Spleen (tissue), 11 donors: ENCODE results near the gene MARK3. TPM values are rescaled to one million over a fixed set of nuclear protein-coding genes. Genes with fewer than 3 reads are reported as not detected.

Experiments used
- DNase-seq: peaks from one replicate; pipeline ENCODE4 v3.0.0-alpha.2; 2020
- H3K27ac ChIP-seq, 8 donors: fragments of 200-600 bp; sonication (generic) in 7 of 8; 1 replicate in 4 of 8; 2 replicates in 4 of 8; pipeline versions ENCODE4 v1.5.0 to v1.8.0; 2016 to 2021; ENCODE audit warnings: inconsistent platforms in 4 of 8, mild to moderate bottlenecking in 4 of 8, moderate library complexity in 1 of 8
- H3K27me3 ChIP-seq, 7 donors: fragments of 200-600 bp; sonication (generic) in 6 of 7; replicated peaks in 1 of 7; 1 replicate in 4 of 7; 2 replicates in 3 of 7; pipeline versions ENCODE4 v1.5.0 to v1.8.0; 2016 to 2021; ENCODE audit warnings: inconsistent platforms in 3 of 7, mild to moderate bottlenecking in 1 of 7
- H3K36me3 ChIP-seq, 6 donors: fragments of 200-600 bp; sonication (generic) in 5 of 6; 1 replicate in 4 of 6; 2 replicates in 2 of 6; pipeline versions ENCODE4 v1.5.0 to v1.8.0; 2016 to 2021; ENCODE audit warnings: inconsistent platforms in 2 of 6
- H3K4me1 ChIP-seq, 6 donors: fragments of 200-600 bp; sonication (generic) in 5 of 6; 1 replicate in 3 of 6; 2 replicates in 3 of 6; pipeline versions ENCODE4 v1.5.0 to v1.8.0; 2016 to 2021; ENCODE audit warnings: inconsistent platforms in 3 of 6
- H3K4me3 ChIP-seq, 8 donors: fragments of 200-600 bp; sonication (generic) in 7 of 8; 1 replicate in 4 of 8; 2 replicates in 4 of 8; pipeline versions ENCODE4 v1.5.0 to v1.8.0; 2016 to 2021; ENCODE audit warnings: inconsistent platforms in 4 of 8, mild to moderate bottlenecking in 4 of 8, moderate library complexity in 2 of 8
- H3K9me3 ChIP-seq, 8 donors: fragments of 200-600 bp; sonication (generic) in 7 of 8; 1 replicate in 4 of 8; 2 replicates in 4 of 8; pipeline versions ENCODE4 v1.5.0 to v1.8.0; 2016 to 2021; ENCODE audit warnings: inconsistent platforms in 4 of 8
- POLR2A ChIP-seq, 3 donors: fragments of 450-650 bp; IDR thresholded peaks; one replicate each; pipeline ENCODE4 v1.5.1; 2017; ENCODE audit warnings: antibody characterized with exemption in 3 of 3, mild to moderate bottlenecking in 1 of 3
- POLR2AphosphoS5 ChIP-seq, 3 donors: sonication (generic); formaldehyde crosslinking; IDR thresholded peaks; one replicate each; pipeline ENCODE4 v1.5.1; 2017; ENCODE audit warnings: antibody characterized with exemption in 3 of 3
- WGBS, 5 donors: extraction: QIAGEN DNeasy Blood & Tissue Kit in 3 of 5; methylation state at CpG; one replicate each; pipeline versions ENCODE4 v1.1.5 to v1.1.7; 2013 to 2018; 5-methylcytosine and 5-hydroxymethylcytosine counted together
- intact Hi-C: fragments of 100-400 bp; cut with DNase I; formaldehyde crosslinking; loops from one replicate; pipeline ENCODE4 v1.15.0; 2023; ENCODE audit warnings: low total_unique reads
- polyA plus RNA-seq, 3 donors: library from polyadenylated mRNA; stranded (reverse); fragments of 200-250 nt; gene quantifications; one replicate each; pipeline ENCODE4 v1.2.1, GENCODE V29; 2013
- total RNA-seq, 7 donors: library from RNA; depleted of rRNA in 3 of 7; stranded (reverse); fragments of >200 nt in 3 of 7; fragmentation: NEBNext Ultra II Directional in 4 of 7; extraction: Animal tissue kit (Norgen Biotek cat#: 25700) in 4 of 7; gene quantifications; one replicate each; pipeline versions ENCODE4 v1.1.0 to v1.2.1, GENCODE V29; 2016 to 2021
- TF ChIP-seq, protein P1 (sequence below), 11 experiments: fragments of 200-600 bp in 7 of 11; fragments of 450-650 bp in 4 of 11; sonication (generic) in 4 of 11; IDR thresholded peaks in 8 of 11; conservative IDR thresholded peaks in 3 of 11; 1 replicate in 7 of 11; 2 replicates in 4 of 11; pipeline versions ENCODE4 v1.4.0 to v1.8.0; 2016 to 2021; ENCODE audit warnings: antibody characterized with exemption in 11 of 11, inconsistent platforms in 4 of 11, mild to moderate bottlenecking in 1 of 11
- donor health status: healthy with polysubstance abuse.
- donor health status: DM: no; HTN: no; CAD: no; lungs with moderate emphysema.
- donor health status: DM: no; HTN: no; CAD: no.
- donor health status: Bipolar disorder and iron deficiency.
- donor health status: healthy.
- donor health status: DM: no; HTN: no; CAD: no.
- donor health status: DM: yes; HTN: yes; CAD: no.

The MARK3 gene
- total and polyA plus RNA-seq, 10 donors: 40.4 to 144 (median 106) TPM

DNA sequence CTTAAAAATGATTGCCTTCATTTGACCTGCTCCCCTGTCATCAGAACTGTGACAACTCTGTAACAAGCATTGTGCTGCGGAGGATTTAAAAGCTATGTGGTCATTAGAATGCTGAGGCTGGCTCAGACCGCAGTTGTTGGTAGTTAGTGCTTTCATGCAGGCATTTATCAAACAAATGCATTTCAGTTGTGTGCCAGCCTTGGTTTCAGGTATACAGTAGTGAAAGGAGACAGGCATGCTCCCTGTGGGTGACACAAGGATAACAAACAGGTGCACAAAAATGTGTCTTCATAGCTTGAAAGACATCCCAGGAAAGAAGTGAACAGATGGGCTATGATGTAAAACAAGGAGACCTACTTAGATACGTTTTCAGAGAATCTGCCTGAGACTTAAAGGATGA lies 60.6 kb downstream of the MARK3 start:
- 81 to 90% (median 85%) methylated on average over 3 of the region's 3 CpGs for WGBS, 5 donors
- TF ChIP-seq, protein P1, sequence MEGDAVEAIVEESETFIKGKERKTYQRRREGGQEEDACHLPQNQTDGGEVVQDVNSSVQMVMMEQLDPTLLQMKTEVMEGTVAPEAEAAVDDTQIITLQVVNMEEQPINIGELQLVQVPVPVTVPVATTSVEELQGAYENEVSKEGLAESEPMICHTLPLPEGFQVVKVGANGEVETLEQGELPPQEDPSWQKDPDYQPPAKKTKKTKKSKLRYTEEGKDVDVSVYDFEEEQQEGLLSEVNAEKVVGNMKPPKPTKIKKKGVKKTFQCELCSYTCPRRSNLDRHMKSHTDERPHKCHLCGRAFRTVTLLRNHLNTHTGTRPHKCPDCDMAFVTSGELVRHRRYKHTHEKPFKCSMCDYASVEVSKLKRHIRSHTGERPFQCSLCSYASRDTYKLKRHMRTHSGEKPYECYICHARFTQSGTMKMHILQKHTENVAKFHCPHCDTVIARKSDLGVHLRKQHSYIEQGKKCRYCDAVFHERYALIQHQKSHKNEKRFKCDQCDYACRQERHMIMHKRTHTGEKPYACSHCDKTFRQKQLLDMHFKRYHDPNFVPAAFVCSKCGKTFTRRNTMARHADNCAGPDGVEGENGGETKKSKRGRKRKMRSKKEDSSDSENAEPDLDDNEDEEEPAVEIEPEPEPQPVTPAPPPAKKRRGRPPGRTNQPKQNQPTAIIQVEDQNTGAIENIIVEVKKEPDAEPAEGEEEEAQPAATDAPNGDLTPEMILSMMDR (IDR thresholded peaks at IDR 0.05 in 8 of 11, conservative IDR thresholded peaks at IDR 0.05 in 3 of 11): no peak
- no peak for TF ChIP-seq POLR2A (IDR thresholded peaks at IDR 0.05)
- no peak for TF ChIP-seq POLR2AphosphoS5 (IDR thresholded peaks at IDR 0.05)
- Histone ChIP-seq H3K27ac (no peak overlapping the region), H3K4me3 (no peak overlapping the region), H3K9me3 (no peaks in the 10 kb centered on the region), H3K4me1 (peaks cover 0 to 82% (median 30%) of the 10 kb centered on the region in 6 donors), H3K36me3 (peaks cover 0 to 20% (median 3%) of the 10 kb centered on the region in 6 donors), H3K27me3 (no peaks in the 10 kb centered on the region)
- intact Hi-C loops: no loop called here
- DNase-seq: no peak

DNA sequence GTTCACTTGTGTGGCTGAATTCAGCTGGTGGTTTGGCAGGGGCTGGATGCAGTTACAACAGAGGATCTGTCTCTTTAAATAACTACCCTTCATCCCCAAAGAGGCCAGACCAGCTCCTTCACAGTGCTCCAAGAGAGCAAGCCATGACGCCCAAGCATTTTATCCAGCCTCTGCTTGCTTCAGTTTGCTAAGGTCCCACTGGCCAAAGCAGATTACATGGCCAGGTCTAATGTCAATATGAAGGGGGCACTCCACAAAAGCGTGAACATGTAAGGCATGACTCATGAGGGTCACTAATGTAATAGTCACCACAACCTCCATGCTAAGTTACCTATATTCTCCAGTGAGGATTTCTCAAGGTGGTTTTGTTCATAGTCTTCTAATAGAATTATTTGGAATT lies 62.9 kb downstream of the MARK3 start:
- intact Hi-C loops: no loop called here
- Histone ChIP-seq H3K4me1 (peaks cover 0 to 73% (median 25%) of the 10 kb centered on the region in 6 donors), H3K9me3 (no peaks in the 10 kb centered on the region), H3K27me3 (no peaks in the 10 kb centered on the region), H3K27ac (no peak overlapping the region), H3K4me3 (no peak overlapping the region), H3K36me3 (peaks cover 0 to 22% (median 6%) of the 10 kb centered on the region in 6 donors)
- WGBS, 5 donors: 87 to 94% (median 89%) methylated on average over 2 of the region's 2 CpGs
- DNase-seq: no peak
- TF ChIP-seq POLR2AphosphoS5 (IDR thresholded peaks at IDR 0.05): no peak
- TF ChIP-seq POLR2A (IDR thresholded peaks at IDR 0.05): no peak
- TF ChIP-seq, protein P1 (IDR thresholded peaks at IDR 0.05 in 8 of 11, conservative IDR thresholded peaks at IDR 0.05 in 3 of 11): no peak

DNA sequence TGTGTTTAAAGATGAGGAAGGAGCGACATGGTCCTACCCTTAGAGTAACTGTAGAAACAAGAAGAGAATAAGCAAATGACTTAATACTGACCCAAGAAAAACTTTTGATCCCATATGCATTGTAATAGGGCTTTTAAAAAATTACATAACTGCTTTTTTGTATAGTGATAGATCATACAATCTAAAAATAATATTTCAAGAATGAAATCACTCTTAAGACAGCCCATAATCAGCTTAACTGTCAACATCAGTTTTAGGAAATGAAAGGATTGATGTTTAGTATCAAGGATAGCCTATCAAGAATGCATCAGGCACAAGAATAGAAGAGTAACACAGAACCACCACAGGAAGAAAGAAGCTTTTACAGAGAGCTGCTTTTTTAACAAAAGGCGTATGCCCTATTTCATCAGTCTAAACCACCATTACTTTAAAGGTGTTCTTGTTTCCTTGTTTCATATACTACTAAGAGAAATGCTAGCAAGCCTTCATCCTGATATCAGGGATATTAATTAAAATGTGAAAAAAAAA lies 64.5 kb downstream of the MARK3 start:
- TF ChIP-seq, protein P1 (IDR thresholded peaks at IDR 0.05 in 8 of 11, conservative IDR thresholded peaks at IDR 0.05 in 3 of 11): no peak
- no peak for TF ChIP-seq POLR2A (IDR thresholded peaks at IDR 0.05)
- no peak for TF ChIP-seq POLR2AphosphoS5 (IDR thresholded peaks at IDR 0.05)
- DNase-seq: no peak
- Histone ChIP-seq H3K27me3 (no peaks in the 10 kb centered on the region), H3K36me3 (peaks cover 0 to 38% (median 6%) of the 10 kb centered on the region in 6 donors), H3K27ac (no peak overlapping the region), H3K4me1 (peaks cover 0 to 64% (median 24%) of the 10 kb centered on the region in 6 donors), H3K4me3 (no peak overlapping the region), H3K9me3 (no peaks in the 10 kb centered on the region)
- WGBS, 5 donors: 77 to 91% (median 84%) methylated on average over 2 of the region's 2 CpGs
- intact Hi-C loops: no loop called here

DNA sequence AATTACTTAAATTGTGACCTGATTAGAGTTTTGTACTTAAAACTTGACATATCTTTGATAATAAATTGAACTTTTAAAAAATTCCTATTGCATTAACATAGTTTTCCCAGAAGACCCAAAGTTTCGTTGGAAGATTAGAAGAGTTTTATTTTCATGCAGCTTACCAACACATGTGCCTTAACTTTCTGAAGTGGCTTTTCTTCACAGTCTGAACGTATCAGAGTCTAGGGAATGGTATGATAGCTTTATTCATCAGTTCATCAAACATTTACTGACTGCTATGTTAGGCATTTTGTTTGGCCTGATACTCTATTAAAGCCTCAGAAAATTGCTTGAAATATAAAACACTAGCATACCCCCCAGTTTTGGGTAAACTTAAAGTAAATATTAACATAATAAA lies 65.2 kb downstream of the MARK3 start:
- peaks cover 0 to 57% (median 19%) of the 10 kb centered on the region in 6 donors for H3K4me1 ChIP-seq
- H3K27ac ChIP-seq: no peak overlapping the region
- WGBS, 5 donors: 74 to 88% (median 82%) methylated on average over 2 of the region's 2 CpGs
- no peaks in the 10 kb centered on the region for H3K27me3 ChIP-seq
- H3K36me3 ChIP-seq: peaks cover 0 to 44% (median 6%) of the 10 kb centered on the region in 6 donors
- intact Hi-C loops: no loop called here
- TF ChIP-seq, protein P1 (IDR thresholded peaks at IDR 0.05 in 8 of 11, conservative IDR thresholded peaks at IDR 0.05 in 3 of 11): no peak
- no peak for TF ChIP-seq POLR2AphosphoS5 (IDR thresholded peaks at IDR 0.05)
- no peak for TF ChIP-seq POLR2A (IDR thresholded peaks at IDR 0.05)
- no peak overlapping the region for H3K4me3 ChIP-seq
- H3K9me3 ChIP-seq: no peaks in the 10 kb centered on the region
- no peak for DNase-seq
